ENCODE data around the gene COL18A1.

DNA sequence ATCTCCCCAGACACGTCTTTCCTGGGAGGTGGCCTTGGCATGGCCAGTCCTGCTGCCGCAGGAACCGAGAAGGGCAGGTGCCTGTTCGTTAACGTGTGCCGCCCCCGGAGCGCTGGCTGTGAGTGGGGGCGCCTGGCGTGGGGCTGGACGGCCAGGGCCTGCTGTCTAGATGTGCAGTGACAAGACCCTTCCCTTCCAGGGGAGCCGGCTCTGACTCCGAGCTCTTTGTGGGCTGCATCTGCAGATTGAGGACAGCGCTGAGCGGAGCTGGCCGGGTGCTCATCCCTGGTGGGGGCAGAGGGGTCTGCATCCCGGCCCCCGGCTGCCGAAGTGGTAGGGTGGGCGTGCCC lies 13.0 kb downstream of the COL18A1 start:
- TF ChIP-seq EZH2phosphoT487 (IDR thresholded peaks at IDR 0.05; ENCODE audit: low read depth, severe bottlenecking, unreplicated experiment) = no peak
- TF ChIP-seq, protein P1, sequence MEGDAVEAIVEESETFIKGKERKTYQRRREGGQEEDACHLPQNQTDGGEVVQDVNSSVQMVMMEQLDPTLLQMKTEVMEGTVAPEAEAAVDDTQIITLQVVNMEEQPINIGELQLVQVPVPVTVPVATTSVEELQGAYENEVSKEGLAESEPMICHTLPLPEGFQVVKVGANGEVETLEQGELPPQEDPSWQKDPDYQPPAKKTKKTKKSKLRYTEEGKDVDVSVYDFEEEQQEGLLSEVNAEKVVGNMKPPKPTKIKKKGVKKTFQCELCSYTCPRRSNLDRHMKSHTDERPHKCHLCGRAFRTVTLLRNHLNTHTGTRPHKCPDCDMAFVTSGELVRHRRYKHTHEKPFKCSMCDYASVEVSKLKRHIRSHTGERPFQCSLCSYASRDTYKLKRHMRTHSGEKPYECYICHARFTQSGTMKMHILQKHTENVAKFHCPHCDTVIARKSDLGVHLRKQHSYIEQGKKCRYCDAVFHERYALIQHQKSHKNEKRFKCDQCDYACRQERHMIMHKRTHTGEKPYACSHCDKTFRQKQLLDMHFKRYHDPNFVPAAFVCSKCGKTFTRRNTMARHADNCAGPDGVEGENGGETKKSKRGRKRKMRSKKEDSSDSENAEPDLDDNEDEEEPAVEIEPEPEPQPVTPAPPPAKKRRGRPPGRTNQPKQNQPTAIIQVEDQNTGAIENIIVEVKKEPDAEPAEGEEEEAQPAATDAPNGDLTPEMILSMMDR (IDR thresholded peaks at IDR 0.05; ENCODE audit: poor library complexity) = no peak

Data from hepatocyte (in vitro differentiated cells).